NCI-H2107 (cell line): ENCODE data around the gene CYTIP.

Source experiments
- DNase-seq: peaks from one replicate; lab custom pipeline; 2025; lab: John Stamatoyannopoulos, UW

The CYTIP gene

DNA sequence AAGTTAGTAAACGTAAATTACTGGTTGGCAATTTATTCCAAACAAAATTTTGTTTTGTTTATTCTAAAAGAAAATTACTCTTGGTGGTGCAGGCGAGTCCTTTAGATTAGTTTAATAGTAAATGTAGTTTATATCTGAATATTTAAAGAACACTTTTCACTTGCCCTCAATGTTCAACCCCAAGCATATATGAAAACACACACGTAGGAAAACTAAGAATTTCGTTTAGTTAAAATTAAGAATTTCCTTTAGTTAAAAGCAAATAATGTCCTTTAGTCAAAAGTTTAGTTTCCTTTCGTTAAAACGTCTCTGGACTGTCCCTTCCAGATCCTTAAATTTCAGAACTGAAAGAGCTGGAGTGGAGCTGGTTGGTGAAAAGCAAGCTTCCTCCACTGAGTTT, 19.1 kb upstream of the CYTIP start:
- DNase-seq = no peak

DNA sequence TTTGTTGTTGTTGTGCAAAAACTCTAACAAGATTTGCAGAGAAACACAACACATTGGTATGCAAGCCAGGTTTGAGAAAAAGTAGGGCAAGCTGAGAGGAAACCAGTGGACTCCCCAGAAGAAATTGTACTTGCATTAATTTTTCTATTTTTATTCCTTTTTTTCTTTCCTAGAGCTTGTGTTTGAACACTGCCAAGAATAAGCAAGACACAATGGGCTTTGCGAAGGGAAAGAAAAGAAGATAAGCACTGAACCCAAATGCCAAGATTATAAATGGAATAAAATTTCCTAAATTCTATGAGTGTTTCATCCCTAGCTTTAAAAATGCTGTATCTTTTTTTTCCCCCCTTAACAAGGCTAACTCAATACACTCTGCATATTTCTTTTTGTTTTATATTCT, 17.0 kb upstream of the CYTIP start:
- DNase-seq = no peak

DNA sequence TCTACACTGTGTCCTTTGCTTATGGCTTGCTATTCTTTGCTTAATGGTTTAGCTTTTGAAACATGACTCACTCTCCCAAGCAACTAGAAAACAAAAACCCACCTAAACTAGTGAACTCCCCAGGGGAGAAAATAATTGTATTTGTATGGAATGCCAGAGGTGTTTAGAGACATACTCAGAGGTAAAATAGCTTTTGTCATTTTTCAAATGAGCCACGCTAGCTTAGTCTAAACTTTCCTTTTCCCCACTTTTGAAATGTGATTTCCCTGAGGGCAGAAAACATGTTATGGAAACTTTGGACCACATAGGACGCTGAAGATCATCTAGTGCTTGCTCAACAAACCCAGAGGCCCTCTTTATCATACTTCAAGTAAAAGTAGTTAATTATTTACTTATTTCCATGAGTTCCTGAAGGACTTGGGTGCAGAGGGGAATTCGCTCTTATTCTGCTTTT, 16.5 kb upstream of the CYTIP start:
- DNase-seq = no peak

DNA sequence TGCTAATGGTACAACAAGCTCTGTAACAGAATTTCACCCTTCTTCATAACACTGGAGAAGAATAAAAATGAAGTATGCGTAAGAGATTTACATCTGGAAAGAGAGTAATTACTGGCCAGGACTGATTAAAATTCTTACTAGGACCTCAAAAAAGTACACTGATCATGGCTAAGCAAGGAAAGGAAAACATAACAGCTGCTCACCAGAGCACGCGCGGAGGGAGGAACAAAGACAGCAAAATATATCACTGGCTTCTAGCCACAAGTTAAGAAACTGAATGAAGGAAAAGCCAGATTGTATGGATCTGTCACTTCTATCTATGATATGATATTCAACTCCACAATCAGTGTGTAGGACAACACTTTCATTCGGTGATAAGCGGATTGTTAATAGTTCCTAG, 15.6 kb upstream of the CYTIP start:
- no peak for DNase-seq

DNA sequence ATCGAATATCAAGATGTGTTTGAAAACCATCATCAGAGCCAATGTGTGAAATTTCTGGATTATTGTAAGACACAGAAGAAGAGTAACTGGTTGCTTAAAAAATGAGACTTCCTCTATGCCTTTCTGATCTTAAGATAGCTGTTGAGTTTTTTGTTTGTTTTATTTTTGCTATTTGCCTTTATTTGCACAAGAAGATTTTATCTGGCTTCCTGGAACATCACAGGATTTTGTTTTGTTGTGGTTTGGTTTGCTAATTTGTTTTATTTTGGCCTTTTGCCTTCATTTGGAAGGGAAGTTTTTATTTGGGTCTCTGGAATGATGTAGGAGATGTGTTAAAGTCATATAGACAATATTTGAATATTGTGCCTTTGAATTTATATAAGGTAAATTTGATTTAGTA, 3.9 kb upstream of the CYTIP start:
- DNase-seq = no peak

DNA sequence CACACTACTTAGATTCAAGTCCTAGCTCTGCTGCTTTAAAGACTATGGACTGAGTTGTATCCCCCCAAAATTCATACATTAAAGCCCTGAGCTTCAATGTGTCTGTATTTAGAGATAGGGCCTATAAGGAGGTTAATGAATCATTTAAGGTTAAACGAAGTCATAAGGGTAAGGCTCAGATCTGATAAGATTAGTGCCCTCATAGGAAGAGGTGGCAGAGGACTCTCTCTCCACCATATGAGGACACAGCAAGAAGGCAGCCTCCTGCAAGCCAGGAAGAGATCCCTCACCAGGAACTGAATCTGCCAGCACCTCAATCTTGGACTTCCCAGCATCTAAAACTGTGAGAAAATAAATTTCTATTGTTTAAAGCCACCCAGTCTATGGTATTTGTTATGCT, 3.1 kb upstream of the CYTIP start:
- no peak for DNase-seq

DNA sequence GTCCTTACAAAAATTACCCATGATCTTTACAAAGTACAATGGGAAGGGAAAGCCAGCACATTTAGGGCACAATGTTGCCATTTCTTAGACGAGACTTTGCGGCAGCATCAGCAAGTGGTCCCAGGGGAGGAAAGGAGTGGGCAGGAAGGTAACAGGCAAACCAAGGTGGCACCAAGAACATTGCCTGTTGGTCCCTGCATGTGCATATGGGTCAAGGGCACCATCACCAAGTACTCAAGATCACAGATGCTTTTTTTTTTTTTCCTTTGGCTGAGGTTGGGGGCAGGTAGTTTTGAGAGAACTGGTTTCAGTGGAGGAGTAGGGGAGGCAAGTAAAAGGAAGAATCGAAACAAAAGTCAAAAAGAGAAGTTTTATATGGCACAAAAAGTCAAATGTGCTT, 752 bp upstream of the CYTIP start:
- no peak for DNase-seq

DNA sequence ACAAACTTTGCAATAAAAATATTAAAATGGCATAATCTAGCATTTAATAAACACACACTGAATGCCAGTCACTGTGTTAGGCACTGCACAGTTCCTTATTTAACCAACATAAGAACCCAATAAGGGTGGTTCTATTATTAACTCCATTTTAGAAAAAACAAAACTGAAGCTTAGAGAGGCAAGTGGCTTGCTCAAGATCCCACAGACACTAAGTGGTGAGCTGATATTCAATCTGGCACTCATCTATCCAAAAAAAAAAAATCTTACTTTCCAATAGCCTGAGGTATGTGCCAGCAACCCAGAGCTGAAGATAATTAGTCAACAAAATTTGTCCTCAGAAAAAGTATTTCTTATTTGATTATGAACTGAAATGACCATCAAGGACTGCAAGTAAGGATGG, 799 bp downstream of the CYTIP start:
- DNase-seq = no peak

DNA sequence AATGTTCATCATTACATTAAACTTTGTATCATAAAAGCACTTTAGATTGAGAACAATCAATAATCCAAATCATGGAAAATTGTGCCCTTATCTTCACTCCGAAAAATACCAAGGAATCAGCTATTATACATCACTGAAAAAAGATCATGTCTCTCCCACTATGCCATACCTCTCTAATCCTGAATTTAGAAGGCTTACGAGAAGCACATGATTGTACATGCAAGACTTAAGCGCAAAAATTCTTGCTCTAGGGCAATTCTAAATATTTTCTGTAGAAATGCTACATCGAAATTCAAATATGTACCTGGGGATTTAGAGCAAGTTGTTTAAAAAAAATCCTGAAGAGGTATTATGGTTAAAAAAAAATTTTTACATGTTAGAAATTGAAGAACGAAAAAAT, 1.3 kb downstream of the CYTIP start:
- no peak for DNase-seq

DNA sequence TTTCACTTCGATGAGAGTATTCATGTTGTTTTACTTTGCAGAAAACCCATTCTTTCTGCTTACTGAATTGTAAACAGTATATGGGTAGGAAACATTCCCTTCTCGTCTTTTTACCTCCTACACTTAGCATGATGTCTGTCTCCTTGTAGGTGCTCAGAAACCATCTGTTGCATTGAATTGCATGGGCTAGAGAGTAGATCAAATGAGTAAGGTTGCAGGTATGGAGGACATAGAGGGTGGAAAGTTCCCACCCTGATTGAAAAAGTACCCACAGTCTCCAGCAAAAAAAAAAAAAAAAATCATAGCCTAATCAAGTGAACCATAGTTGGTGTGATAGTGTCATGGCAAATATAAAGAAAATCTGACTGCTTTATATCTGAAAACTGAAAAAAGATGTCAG, 1.7 kb downstream of the CYTIP start:
- no peak for DNase-seq

DNA sequence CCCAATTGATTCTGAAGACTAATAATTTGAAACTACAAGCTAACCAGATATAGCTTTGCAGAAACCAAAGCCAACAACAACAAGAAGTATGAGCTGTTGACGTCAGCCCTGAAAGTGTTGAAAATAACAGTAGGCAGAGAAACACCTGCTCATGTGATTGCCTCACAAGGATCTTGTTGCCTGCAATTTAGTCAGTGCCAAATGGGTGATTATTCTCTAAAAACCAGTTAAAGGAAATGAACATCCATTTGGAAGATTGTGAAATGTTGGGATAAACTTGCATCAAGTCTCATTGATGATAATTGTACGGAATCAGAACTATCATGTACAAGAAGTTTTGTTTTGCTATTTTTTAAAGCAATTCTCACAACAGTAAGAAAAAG, 2.8 kb downstream of the CYTIP start:
- DNase-seq = no peak

DNA sequence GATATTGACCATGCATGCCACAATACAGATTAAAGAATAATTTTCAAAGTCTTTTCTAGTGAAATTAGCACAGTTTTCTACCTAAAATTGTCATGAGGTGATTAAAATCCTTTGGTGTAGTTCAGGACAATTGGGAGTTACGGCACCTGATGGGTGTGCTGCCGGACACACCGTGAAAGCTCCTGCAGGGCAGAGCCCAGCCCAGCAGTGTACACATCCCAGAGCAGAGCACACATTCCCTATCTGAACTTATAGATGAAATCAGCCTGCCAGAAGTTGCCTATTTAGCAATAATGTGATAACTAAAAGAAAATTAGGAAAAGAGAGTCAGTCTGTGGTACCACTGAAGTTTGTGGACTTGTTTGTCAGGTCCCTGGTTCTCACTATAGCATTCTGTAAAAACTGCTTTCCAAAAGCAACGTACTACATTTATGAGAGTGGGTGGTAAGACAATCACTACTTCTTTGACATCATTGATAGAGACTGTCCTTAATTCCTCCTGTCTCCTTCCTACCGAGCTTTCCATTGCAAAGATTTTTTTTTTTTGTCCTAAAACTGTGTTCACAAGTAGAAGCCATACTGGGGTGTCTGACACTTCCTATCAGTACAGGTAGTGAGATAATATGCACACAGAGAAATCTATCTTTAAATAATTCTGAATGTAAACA, 3.4 kb downstream of the CYTIP start:
- DNase-seq = no peak

DNA sequence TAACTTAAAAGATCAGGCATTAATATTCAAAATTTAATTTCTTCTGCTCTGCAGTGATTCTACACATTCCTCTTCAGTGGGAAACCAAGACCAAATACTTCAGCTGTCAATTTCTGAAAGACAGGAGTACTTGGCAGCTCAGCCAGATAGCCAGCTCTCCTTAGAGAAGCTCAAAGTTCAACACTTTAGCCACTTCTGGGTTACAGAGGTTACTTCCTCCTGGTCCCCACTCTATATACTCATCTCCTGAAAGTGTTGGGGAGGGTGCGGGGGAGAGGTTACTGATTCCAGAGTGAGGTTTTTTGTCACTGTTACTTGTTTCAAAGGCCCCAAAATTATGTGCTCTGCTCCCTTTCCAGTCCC, 4.1 kb downstream of the CYTIP start:
- DNase-seq = no peak

DNA sequence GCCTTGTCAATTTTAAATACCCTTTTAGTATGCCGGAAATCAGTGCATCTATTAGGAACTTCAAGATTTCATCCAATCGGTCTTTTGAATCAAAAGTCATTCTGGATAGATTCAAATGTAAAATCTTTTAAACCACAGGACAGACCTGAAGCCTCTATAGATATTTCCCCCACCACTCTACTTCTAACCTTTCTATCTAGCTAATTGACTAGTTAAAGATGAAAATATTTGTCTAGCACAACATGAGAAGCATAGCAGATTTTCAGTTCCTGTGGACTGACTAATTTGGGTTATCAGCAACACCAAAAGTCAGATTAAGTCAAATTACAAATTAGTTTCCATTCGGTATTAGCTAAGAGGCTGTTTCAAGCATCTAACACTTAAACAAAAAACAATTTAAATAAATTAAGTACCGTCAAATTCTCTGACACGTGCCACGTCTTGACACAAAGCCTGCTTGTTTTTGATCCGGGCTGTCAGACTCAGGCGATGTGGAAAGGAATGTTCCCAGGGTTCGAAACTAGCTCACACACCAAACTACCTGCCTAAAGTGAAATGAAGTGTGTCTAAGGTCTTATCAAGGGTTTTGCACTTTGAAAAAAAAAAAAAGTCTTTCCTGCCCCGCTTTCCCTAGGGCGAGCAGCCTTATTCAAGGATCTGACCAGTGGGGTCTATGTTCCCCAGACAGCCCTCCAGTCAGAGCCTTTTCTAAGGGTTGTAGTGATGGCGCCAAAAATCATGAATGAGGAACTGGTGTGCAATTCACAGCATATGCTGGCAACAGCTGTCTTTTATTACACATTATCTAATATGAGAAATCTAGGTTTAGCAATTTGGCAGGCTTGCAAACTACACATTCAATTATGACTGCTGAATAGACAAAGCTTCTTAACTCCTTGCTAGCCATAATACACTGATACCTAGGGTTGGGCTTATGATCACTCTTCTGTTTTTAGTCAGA, 4.7 kb downstream of the CYTIP start:
- DNase-seq = no peak

DNA sequence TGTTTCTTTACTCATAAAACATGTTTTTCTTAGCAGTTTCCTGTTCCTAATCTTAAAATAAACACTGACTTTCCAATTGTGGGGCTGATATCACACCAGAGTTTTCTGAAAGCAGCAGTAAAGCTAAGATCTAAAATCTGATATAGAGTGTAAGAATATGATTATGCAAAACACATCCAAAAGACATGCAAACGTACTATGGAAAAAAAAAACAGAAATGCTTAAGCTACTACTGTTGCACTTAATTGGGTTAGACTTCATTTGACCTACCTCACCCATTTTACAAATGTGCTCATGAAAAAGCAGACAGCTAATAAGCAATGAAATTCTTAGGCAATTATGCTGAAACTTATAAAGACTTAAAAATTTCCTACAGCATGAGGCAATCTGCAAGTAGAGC, 10.5 kb downstream of the CYTIP start:
- no peak for DNase-seq

DNA sequence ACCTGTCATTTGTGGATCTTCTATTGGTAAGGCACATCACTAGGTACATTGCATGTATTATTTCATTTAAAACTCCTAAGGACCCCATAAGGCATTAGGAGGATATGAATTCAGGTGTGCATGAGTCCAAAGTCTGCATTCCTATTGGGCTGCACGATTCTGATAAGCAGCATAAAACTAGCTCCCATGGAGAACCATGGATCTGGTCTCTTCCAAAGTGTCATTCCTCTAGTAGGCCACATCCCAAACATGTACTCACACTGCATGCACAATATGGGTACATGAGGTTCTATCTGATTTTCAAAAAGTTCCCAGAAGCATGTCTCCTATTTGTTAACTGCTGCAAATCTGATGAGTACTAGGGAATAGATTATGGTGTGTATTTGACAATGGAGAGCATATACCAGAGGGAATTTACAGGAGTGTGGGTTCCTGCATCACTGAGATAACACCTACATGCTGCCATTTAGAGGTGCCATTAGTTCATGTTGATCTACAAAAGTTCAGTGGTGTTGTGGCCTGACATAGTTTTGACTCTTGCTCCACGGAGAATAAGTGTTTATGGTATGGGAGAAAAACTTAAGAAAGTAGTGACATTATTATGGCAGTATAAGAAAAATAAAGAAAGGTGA, 11.3 kb downstream of the CYTIP start:
- no peak for DNase-seq

DNA sequence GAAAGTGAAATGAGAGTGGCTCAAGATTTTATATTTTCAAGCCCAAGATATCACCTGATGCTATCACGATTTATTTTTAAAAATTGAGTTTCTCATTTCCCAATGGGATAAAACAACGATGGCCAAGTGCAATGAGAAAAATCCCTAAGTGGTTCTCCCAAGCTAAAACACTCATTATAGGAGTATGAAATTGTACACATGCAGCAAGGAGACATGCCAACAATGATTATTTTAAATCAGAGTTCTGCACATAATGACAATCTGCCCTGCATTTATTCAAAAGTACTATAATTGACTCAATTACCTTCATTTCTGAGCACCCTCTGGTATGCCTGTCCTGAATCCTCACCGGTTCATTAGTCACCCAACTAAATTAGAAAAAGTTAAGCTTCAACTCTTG, 12.7 kb downstream of the CYTIP start:
- DNase-seq = no peak

DNA sequence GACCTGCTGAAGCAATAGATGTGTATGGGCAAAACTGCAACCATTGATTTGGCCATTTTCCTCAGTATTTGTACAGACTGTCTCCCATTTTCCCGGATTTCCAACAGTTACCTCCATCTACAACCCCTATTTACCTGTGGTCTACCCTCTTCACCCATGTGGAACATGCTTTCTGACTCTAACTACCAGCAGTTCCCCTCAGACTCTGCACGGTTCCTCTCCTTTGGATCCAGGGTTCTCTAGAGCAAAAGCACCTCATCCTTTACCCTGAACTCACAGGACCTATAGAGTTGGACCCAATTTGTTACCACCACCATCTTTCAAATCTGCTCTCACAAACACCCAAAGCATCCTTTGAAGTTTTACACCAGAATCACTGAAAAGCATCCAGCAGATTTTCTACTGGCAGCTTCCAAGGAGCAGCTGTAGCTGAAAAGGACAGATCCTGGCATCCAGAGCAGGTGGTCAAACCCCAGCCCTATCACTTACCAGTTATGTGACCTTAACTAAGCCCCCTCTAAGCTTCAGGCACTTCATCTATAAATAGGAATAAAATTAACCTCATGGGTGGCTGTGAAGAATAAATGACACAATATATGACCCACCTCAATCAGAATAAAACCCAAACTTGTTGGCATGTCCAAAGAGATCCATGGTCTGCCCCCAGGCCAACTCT, 15.3 kb downstream of the CYTIP start:
- no peak for DNase-seq

DNA sequence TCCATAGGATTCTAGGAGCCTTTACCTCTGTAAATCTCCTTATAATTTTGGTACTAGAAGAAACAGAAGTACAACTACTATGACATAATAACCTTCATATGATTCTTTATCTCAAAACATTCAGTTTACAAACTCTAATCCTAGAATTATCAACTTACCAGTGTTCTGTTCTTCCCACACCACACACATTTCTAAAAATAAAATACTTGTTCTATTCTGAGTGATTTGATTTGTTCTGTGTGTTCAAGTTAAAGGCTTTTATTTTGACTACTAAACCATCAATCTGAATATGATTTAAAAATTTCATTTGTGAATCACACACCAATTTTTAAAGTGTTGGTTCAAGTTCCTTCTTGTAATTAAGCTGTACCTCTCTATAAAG, 16.0 kb downstream of the CYTIP start:
- no peak for DNase-seq

DNA sequence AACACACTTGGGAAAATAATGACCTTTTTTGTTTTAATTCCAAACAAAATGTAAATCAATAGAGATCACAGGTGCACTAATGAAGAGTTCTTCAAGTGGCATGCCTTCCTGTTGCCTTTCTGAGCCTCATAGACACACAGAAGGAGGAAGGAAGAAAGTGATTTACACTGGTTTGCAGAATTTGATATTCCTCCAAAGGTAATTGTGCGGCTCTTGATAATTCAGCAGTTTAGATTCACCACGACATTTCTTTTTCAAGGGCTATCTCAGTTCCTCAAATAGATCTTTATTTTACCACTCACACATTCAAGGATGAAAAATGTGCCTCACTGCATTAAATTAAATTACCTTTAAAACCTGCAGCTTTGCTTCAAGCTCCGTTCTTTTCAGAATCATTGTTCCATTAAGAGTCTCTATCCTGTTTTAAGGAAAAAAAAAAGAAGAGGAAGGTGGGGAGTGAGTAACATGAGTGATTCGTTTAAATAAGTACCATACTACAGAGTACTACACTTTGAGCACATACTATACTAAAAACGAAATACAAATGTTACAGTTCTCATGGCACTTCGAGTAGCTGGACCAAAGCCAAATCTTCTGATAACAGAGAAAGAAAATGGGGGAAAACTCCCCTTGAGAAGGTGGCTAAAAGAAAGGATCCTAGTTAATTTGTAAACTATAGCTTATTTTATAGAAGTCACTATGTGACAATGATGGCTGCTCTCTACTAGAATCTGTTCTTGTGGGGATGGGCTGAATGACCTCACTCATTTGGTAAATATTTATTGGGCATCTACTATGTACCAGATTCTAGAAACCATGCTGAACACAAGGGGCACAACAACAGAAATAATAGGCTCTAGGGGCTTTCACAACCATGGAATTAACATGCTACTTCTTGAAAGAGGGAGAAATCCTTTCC, 16.6 kb downstream of the CYTIP start:
- no peak for DNase-seq

DNA sequence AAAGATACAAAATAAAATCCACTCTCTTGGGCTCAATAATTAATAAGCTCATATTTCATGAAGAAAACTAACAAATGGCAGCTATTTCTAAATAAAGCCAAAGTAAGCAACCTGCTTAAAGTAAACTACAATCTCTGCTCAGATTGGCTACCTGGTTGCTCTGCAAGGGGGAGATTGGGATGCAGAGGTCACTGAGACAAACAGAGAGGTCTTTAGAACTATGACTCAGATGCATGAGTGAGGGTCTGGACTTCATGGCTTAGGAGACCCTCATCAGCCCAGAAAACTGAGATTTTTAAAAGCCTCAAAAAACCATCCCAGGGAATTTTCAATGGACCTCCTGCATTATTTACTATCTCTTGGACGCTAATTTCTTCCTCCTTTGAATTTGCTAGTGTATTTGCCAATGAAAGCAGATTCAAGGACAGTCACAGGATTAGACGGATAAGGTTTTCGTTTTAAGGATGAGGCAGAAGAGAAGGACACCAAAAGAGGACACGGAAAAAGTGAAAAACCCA, 17.4 kb downstream of the CYTIP start:
- no peak for DNase-seq
